Measurements from ENCODE around the gene CAMSAP2.
A peak's percentile ranks its signal among the peaks of the same experiment; 100 is the strongest.
"Not testable (repeated sequence)": the region's sequence is repeated elsewhere in the genome, so short reads cannot be mapped to it uniquely, and the experiment has no call there.

CAMSAP2 gene

DNA sequence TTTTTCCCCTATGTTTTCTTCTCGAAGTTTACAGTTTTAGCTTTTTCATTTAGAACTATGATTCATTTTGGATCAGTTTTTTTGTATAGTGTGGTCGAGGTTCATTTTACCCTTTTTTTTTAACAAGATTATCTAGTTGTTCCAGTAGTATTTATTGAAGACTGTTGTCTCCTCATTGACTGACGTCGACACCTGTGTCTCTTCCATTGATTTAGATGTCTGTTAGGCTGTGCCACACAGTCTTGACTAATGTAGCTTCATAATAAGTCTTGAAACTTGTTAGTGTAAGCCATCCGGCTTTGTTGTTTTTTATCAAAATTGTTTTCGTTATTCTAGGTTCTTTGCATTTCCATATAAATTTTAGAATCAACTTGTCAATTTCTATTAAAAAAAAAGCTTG, 45.2 kb downstream of the CAMSAP2 start:
- no peak for DNase-seq

DNA sequence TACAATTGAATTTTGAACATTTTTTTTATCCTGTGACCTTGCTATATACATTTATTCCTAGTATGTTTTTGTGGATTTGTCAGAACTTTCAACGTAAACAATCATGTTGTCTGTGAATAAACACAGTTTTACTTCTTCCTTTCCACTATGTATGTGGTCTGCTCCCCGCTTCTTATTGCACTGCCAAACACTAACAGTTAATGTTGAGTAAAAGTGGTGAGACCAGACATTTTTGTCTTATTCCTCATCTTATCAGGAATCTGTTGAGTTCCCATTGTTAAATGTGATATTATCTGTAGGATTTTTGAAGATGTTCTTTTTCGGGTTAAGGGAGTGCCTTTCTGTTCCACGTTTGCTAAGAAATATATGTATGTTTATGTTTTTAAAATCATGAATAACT, 45.9 kb downstream of the CAMSAP2 start:
- no peak for DNase-seq

DNA sequence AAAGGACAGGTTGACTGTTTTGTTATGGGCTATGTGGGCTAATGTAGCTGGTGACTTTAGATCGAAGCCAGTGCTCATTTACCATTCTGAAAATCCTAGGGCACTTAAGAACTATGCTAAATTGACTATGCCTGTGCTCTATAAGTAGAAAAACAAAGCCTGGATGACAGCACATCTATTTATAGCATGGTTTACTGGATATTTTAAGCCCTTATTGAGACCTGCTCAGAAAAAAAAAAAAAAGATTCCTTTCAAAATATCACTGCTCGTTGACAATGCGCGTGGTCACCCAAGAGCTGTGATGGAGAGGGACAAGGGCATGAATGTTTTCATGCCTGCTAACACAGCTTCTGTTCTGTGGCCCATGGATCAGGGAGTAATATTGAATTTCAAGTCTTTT, 48.1 kb downstream of the CAMSAP2 start:
- no peak for DNase-seq

DNA sequence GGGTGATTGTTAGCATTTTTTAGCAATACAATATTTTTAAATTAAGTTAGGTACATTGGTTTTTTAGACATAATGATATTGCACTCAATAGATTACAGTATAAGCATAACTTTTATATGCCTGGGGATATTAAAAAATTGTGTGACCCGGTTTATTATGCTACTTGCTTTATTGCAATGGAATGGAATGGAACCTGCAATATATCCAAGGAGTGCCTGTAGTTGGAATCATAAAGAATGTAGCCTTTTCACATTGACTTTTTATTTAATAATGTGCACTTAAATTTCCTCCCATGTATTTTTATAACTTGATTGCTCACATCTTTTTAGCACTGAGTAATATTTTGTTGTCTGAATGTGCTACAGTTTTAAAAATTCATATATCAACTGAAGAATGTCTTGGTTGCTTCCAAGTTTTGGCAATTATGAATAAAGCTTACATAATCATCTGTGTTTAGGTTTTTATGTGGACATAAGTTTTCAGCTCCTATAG, 49.2 kb downstream of the CAMSAP2 start:
- no peak for DNase-seq

DNA sequence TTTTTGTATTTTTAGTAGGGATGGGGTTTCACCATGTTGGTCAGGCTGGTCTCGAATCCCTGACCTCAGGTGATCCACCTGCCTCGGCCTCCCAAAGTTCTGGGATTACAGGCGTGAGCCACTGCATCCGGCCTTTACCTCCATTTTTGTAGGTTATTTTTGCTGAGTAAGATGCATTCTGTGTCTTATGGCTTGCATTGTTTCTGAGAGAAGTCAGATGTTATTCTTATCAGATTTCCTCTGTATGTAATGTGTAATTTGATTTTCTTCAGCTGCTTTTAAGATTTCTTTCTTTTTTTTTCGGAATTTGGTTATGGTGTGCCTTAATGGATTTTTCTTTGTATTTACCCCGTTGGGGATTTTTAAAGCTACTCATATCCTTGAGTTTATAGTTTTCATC, 52.3 kb downstream of the CAMSAP2 start:
- DNase-seq, result not testable (repeated sequence)

DNA sequence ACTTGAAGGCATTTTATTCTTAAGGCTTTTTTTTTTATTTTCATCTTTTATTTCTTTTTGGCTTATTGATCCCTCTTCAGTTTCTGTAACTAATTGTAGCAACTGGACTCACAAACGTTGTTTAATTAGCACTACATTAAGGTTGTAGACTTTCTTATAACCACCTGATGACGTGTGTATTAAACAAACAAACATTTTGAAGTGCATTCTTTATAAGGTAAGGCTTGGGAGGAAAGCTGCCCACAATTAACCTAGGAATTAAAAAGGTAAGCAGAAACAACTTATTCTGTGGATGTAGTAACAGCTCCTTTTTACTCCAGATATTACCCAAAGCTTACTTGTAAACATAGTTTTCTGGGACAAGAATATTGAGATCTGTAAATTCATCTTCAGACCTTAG, 55.0 kb downstream of the CAMSAP2 start:
- peak; percentile 2 for DNase-seq

DNA sequence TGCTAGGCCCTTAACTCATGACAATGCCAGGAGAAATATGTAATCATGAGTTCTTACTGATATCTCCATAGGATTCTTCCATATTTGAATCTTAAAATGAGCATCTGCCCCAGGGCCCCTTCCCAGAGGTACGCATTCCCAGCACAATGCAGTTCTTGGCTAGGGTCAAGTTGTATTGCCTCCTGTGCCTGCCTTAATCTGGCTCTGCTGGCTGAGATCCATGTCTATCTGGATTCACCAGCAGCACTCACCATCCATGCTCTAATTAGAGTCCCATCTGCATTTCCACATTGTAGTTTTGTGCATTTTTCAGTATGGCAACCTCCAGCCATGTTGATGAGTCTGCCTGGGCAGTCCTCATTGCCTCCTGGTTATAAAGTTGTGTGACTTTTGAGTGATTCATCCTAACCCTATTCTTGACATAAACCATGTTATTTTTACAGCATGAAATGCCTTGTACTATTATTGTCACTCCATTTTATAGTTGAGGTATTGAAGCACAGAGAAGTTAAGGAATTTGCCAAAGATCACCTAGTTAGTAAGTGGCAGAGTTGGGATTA, 55.9 kb downstream of the CAMSAP2 start:
- no peak for DNase-seq

DNA sequence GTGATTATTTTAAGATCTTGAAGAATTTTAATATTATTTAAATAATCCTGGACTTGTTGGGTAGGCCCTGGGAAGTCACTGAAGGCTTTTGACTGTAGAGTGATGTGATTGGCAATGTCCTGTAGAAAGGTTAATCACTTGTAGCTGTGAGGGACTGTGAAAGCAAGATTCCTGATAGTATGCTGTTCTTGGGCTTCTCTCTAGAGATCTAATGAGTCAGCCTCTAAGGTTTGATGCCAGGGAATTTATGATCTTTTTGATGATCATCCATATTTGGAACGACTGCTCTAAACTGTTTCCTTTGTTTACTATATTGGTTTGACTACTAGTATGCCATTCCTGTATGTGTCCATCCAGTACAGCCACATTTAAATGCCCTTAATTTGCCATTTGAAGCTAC, 56.5 kb downstream of the CAMSAP2 start:
- no peak for DNase-seq

DNA sequence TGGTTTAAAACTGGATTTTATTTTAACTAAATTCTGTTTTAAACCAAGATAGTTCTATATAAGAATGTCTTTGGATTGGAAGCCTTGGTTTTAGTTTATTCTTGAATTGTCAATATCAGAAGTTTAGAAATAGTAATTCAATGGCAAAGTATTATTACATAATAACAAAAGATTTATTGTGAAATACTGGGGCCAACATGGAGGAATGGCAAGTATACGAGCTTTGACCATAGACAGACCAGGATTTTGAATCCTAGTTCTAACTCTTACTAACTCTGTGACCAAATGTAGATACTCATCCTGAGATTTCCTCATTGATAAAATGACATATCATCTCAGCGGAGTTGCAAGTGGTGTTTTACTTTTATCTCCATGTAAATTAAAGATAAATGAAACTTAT, 63.3 kb downstream of the CAMSAP2 start:
- no peak for DNase-seq

DNA sequence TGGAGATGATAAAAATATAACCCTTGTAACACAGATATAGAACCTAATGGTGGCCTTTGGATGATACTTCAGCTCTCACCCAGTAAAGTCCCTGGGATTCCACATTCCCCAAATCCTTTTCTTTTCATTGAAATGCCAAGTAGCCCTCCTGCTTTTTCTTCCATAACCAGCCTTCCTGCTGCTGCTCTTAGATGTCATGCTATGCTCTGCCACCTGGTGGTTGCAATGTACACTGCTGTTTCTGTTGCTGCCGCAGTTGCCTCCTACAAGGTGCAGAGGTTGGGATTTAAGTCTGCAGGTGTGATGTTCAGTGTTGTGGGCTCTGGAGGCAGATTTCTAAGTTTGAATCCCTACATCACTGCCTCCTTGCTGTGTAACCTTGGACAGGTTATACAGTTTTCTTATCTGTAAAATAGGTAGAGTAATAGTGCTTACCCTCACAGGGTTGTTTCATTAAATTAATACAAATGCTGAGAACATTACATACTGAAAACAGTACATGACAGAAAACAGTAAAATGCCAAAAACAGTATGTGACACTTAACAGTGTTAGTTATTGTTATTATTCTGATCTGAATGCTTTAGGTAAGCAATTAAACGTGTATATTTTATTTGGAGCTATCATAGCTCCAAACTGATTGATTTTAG, 64.3 kb downstream of the CAMSAP2 start:
- DNase-seq, result peak; percentile 37

DNA sequence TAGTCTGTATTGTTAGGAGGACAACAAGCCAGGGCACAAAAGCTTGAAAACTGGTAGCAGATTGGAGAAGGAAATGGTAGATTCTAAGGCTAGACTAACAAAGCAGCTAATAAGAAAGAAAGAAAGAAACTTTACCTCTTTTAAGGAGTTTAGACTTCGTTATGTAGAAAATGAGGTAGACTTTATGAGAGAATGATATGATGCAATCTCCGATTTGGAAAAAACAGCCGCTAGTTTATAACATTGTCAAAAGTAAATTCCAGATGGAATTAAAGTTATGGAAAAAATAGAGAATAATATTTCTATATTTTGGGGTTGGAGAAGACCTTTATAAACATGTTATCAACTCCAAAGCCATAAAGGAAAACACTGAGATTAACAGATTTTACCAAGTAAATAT, 67.0 kb downstream of the CAMSAP2 start:
- no peak for DNase-seq

DNA sequence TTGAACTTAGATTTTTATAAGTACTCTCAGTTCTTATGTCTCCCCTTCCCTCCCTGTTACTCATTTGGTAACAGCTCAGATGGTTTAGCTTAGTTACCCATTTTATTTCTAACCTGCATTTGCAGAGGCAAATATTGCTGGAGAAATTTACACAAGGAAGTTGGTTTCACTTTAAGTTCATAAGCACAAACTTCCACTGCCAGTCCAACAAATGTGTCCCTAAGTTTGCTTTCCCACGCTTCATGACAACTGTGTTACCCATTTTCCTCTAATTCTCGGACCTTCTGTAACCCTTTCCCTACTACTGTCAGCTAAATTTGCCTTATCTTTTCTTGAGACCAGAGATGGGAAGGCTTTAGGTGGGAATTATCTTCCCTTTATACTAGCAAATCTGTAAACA, 70.2 kb downstream of the CAMSAP2 start:
- DNase-seq, result no peak

DNA sequence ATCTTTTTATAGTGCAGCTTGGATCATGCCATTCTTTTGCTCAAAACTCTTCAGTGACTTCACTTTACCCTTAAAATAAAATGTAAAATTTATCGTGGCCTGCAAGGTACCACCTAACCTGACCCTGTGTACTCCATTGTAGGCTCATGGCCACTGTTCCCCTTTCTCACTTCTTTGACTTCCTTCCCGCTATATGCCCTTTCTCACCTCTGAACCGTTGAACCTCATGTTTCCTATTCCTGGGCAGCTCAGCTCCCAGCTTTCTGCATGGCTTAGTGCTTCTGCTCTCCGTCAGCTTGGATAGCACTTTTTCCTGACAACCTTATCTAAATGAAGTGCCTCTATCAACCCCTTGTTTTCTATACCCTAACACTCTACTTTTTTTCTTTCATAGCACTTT, 73.0 kb downstream of the CAMSAP2 start:
- DNase-seq, result no peak

DNA sequence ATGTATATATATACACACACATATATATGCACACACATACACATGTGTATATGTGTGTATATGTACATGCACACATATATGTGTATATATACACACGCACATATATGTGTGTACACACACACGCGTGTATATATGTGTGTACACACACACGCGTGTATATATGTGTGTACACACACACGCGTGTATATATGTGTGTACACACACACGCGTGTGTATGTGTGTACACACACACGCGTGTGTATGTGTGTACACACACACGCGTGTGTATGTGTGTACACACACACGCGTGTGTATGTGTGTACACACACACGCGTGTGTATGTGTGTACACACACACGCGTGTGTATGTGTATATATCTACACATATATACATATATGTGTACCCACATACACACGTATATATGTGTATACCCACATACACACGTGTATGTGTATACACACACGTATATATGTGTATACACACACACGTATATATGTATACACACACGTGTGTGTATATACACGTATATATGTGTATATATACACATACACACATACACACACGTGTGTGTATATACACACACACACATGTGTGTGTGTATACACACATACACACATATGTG, 78.0 kb downstream of the CAMSAP2 start:
- not testable (repeated sequence) for DNase-seq

DNA sequence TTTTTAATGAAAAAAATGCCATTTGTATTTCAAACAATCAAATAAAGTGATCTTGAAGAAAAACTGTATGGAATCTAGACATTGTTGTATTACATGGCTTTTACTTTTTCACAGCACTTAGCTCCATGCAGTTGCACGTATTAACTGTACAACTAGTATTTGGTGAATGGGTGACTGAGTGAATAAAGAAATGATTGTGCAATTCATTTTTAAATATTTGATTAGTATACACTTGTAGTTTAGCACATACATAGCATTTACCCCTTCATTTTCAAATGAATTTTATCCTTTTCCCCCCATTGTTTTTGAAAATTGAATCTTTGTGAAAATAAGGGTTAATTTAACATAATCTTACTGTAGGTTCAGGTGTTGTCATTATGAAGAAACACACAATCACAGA, 79.6 kb downstream of the CAMSAP2 start:
- DNase-seq, result no peak

DNA sequence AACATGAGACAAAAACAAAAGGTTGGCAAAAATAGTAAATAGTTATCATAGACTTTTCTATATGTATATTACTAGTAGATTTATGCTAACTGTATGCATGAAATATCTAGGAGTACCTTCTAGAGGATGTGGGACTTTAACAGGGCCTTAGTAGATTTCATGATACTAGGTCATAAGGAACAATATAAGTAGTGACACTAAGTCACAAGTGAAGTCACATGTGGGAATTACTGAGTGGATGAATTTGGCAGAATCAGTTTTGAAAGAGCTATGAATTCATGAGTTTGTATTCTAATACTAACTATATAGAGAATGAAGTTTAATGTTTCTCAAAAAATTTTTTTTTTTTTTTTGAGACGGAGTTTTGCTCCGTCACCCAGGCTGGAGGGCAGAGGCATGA, 81.0 kb downstream of the CAMSAP2 start:
- DNase-seq, result no peak

DNA sequence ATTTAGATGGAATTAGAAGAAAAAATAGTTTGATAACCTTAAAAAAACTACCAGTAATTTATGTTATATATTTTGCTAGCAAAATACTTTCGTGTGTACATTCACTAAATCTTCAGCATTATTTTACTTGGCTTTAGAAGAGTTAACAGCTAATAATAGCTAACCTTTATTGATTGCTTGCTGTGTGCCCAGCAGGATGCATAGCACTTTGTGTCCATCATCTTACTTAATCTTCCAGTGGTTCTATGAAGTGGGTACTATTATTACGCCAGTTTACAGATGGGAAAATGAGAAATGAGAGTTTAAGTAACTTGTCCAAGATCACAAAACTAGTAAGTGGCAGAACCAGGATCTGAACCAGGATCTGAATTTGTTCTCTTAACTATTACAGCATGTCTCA, 92.4 kb downstream of the CAMSAP2 start:
- no peak for DNase-seq

DNA sequence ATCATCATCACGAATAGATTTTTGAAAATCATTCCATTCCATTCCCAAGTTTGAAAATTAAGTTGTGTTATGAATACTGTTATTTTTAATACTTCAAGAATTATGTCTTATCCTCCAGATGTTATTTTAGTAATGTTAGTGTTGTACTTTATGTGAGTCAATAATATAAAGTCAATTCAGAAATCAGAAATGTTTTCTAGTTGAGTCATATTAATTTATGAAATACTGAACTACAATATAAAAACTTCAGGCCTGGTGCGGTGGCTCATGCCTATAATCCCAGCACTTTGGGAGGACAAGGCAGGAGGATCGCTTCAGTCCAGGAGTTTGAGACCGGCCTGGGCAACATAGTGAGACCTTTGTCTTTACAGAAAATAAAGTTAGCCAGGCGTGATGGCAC, 95.7 kb downstream of the CAMSAP2 start:
- no peak for DNase-seq

DNA sequence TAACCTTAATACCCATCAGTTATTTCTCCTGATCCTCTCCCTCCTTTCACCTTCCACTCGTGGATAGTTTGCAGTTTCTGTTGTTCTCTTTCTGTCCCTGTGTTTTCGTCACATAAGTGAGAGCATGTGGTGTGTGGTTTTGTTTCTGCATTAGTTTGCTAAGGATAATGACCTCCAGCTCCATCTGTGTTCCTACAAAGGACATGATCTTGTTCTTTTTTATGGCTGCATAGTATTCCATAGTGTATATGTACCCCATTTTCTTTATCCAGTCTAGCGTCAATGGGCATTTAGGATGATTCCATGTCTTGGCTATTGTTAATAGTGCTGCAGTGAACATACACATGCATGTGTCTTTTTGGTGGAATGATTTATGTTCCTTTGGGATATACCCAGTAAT, 97.5 kb downstream of the CAMSAP2 start:
- no peak for DNase-seq

DNA sequence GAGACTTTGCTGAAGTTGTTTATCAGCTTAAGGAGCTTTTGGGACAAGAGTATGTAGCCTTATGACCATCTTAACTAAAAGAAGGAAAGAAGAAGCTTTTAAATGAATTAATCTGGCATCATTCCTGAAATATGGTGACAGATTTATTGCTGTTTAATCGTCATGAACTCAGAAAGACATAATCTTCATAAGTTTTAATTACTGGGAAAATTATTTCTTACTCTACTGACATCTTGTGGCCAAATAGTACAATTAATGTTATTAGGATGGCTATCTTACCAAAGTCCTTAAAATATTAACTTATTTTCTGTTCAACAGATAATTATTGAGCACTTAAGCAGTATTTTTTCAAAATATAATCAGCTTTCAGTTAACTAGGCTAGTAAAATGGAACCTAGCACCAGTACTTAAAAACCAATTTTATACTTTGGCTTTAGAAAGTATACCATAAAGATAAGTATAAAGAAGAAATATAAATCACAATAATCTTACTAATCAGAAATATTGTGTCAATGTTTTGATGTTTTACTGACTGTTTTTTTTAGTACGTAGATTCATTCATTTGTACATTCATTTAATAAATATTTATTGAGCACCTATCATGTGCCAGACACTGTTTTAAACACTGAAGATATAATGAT, 99.4 kb downstream of the CAMSAP2 start:
- no peak for DNase-seq

DNA sequence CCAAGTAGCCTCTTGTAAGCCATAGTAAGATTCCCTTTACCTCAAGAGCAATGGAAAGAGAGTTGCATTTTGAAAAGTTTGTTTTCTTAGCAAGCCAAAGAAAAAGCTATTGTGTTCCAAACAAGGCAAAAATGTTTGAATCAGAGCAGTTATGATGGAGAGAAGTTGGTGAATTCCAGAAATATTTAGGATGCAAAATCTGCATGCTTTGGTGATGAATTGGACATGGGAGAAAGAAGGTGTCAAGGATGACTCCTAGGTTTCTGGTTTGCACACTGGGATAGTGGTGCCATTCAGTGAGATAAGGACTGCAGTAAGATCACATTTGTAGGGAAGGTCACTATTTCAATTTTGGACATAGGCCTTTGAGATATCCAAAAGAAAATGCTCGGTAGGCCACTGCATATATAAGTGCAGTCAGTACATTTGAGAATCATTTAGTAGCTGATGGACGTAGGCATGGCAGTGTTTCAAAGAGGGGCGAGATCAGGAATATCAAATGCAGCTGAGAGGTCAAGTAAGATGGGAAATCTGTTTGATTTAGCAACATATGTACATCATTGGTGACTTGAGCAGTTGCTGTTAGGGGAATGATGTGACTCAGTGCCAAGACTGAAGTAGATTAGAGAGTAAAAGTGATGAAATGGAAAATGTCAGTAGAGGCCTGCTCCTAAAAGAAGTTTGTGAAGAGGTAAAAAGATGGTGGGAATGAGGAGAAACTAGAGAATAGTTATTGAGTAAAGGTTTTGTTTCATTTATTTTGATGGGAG, 100.2 kb downstream of the CAMSAP2 start:
- DNase-seq, result no peak

DNA sequence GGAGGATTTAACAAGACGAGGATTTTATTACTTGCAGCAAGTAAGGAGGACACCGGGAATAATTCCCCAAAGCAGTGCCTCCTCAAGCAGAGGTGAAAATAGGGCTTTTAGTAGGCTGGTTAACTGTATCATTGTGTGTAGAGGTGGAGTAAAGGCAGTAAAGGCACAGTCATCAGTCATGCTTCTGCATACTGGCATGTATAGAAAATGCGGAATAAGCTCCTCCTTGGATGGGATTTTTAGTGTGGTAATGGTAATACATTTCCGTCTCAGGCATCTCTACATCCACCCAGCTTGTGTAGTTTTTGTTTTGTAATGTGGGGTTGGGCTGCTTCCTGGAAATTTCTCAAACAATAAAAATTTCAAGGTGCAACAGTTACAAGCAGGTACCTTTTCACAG, 106.7 kb downstream of the CAMSAP2 start:
- DNase-seq, result no peak

DNA sequence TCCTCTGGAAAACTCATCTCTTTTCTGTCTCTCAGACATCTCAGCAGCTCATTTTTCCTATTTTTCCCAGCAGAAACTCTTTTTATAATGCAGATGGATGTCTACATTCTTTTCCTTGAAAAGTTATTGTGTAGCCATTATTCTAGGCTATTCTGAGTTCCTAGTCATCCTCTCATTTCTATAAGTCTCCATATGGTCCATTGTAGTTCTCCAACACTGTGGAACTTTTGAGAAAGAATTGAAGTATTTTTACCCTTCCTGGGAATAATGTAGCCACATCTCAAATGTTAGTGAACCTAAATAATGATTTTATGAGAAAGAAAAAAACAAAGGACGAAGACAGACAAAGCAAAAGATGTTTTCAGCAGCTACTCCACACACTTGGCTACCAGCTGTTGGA, 107.7 kb downstream of the CAMSAP2 start:
- no peak for DNase-seq

DNA sequence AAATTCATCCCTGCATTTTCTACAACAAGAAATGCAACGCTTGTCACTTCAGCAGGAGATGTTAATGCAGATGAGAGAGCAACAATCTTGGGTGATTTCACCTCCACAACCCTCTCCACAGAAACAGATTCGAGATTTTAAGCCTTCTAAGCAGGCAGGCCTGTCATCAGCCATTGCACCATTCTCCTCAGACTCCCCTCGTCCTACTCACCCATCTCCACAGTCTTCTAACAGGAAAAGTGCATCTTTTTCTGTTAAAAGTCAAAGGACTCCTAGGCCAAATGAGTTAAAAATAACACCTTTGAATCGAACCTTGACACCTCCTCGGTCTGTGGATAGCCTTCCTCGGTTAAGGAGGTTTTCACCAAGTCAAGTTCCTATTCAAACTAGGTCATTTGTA, 110.7 kb downstream of the CAMSAP2 start:
- DNase-seq, result no peak
